Body of pancreas (tissue), 4 donors: ENCODE measurements around the gene RNF112.

Experiments used
- POLR2A ChIP-seq, 3 donors: fragments of 450-650 bp; IDR thresholded peaks; one replicate each; pipeline ENCODE4 v1.6.1; 2016; ENCODE audit warnings: antibody characterized with exemption in 3 of 3, mild to moderate bottlenecking in 2 of 3
- TF ChIP-seq, protein P1 (sequence below), 7 experiments: fragments of 450-650 bp in 4 of 7; fragments of 200-600 bp in 3 of 7; sonication (generic) in 3 of 7; IDR thresholded peaks; one replicate each; pipeline ENCODE4 v1.5.1; 2016 to 2019; ENCODE audit warnings: antibody characterized with exemption in 7 of 7

DNA sequence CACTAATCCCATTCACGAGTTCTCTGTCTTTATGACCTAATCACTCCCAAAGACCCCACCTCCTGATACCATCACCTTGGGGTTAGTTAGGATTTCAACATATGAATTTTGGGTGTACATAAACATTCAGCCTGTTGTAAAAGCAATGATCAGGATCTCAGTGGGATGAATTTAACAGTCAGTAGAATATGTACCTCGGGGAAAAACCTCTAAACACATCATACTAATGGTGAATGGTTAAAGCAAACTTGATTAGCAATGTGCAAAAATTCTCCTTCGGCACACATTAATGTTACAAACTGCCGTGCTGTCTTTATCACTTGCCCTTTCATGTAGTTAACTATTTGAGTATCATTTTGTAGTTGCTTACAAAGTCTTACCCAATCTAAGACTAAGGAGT lies 10.2 kb downstream of the RNF112 start:
- TF ChIP-seq, protein P1, sequence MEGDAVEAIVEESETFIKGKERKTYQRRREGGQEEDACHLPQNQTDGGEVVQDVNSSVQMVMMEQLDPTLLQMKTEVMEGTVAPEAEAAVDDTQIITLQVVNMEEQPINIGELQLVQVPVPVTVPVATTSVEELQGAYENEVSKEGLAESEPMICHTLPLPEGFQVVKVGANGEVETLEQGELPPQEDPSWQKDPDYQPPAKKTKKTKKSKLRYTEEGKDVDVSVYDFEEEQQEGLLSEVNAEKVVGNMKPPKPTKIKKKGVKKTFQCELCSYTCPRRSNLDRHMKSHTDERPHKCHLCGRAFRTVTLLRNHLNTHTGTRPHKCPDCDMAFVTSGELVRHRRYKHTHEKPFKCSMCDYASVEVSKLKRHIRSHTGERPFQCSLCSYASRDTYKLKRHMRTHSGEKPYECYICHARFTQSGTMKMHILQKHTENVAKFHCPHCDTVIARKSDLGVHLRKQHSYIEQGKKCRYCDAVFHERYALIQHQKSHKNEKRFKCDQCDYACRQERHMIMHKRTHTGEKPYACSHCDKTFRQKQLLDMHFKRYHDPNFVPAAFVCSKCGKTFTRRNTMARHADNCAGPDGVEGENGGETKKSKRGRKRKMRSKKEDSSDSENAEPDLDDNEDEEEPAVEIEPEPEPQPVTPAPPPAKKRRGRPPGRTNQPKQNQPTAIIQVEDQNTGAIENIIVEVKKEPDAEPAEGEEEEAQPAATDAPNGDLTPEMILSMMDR (IDR thresholded peaks at IDR 0.05) = no peak
- no peak for TF ChIP-seq POLR2A (IDR thresholded peaks at IDR 0.05)
